H9 (cell line): ENCODE measurements around the gene ATF2. TPM values are rescaled to one million over a fixed set of nuclear protein-coding genes. Genes with fewer than 3 reads are reported as not detected.

Experiments
- DNase-seq: peaks from one replicate; pipeline ENCODE4 v3.0.0-alpha.2; 2017
- H2AFZ ChIP-seq: one replicate; pipeline ENCODE4 v1.6.1; 2013; ENCODE audit warnings: mild to moderate bottlenecking, low read length, control low read depth, moderate library complexity
- H2AK5ac ChIP-seq: 2 replicates; pipeline ENCODE4 v1.6.1; 2013; ENCODE audit warnings: low read length, control low read depth, mixed read lengths; ENCODE audit not compliant: insufficient read length
- H2BK120ac ChIP-seq: one replicate; pipeline ENCODE4 v1.6.1; 2013; ENCODE audit warnings: low read depth, mild to moderate bottlenecking, low read length, control low read depth, inconsistent platforms; ENCODE audit not compliant: poor library complexity, severe bottlenecking
- H2BK12ac ChIP-seq: 2 replicates; pipeline ENCODE4 v1.6.1; 2013; ENCODE audit warnings: low read length, control low read depth, mixed read lengths, low read depth; ENCODE audit not compliant: insufficient read length
- H2BK15ac ChIP-seq: 2 replicates; pipeline ENCODE4 v1.6.1; 2013; ENCODE audit warnings: low read depth, low read length, control low read depth
- H2BK20ac ChIP-seq: one replicate; pipeline ENCODE4 v1.6.1; 2013; ENCODE audit warnings: low read depth, mild to moderate bottlenecking, low read length, control low read depth, inconsistent platforms; ENCODE audit not compliant: poor library complexity, severe bottlenecking
- H2BK5ac ChIP-seq: 2 replicates; pipeline ENCODE4 v1.6.1; 2013; ENCODE audit warnings: low read length, control low read depth, mixed read lengths; ENCODE audit not compliant: insufficient read length
- H3K14ac ChIP-seq: 2 replicates; pipeline ENCODE4 v1.6.1; 2013; ENCODE audit warnings: low read length, control low read depth; ENCODE audit not compliant: insufficient read depth
- H3K18ac ChIP-seq: 2 replicates; pipeline ENCODE4 v1.6.1; 2013; ENCODE audit warnings: low read depth, mild to moderate bottlenecking, mixed read lengths, low read length, control low read depth; ENCODE audit not compliant: insufficient read length
- H3K23ac ChIP-seq: 2 replicates; pipeline ENCODE4 v1.6.1; 2013; ENCODE audit warnings: low read length, control low read depth, mixed read lengths, low read depth; ENCODE audit not compliant: insufficient read length
- H3K23me2 ChIP-seq: 2 replicates; pipeline ENCODE4 v1.6.1; 2013; ENCODE audit warnings: low read depth, mild to moderate bottlenecking, mixed read lengths, low read length, control low read depth; ENCODE audit not compliant: insufficient read length, poor library complexity, severe bottlenecking
- H3K27ac ChIP-seq: 2 replicates; pipeline ENCODE4 v1.5.1; 2013; ENCODE audit warnings: low read length, control low read depth, mixed read lengths, low read depth; ENCODE audit not compliant: insufficient read length
- H3K27me3 ChIP-seq: 2 replicates; pipeline ENCODE4 v1.6.1; 2013; ENCODE audit warnings: low read length, control low read depth, inconsistent platforms; ENCODE audit not compliant: insufficient read depth
- H3K4ac ChIP-seq: 2 replicates; pipeline ENCODE4 v1.6.1; 2013; ENCODE audit warnings: low read depth, mild to moderate bottlenecking, control low read depth, inconsistent platforms, low read length, moderate library complexity
- H3K4me1 ChIP-seq: 2 replicates; pipeline ENCODE4 v1.6.1; 2013; ENCODE audit warnings: low read length, control low read depth, inconsistent platforms; ENCODE audit not compliant: insufficient read depth
- H3K4me2 ChIP-seq: 2 replicates; pipeline ENCODE4 v1.6.1; 2013; ENCODE audit warnings: low read length, control low read depth, mixed read lengths; ENCODE audit not compliant: insufficient read length, insufficient read depth
- H3K56ac ChIP-seq: 2 replicates; pipeline ENCODE4 v1.6.1; 2013; ENCODE audit warnings: low read depth, mild to moderate bottlenecking, mixed read lengths, low read length, control low read depth; ENCODE audit not compliant: insufficient read length
- H3K79me1 ChIP-seq: 2 replicates; pipeline ENCODE4 v1.6.1; 2013; ENCODE audit warnings: low read depth, mild to moderate bottlenecking, moderate library complexity, low read length, control low read depth, inconsistent platforms; ENCODE audit not compliant: insufficient read depth, poor library complexity, severe bottlenecking
- H3K79me2 ChIP-seq: 2 replicates; pipeline ENCODE4 v1.6.1; 2013; ENCODE audit warnings: low read length, control low read depth, inconsistent platforms; ENCODE audit not compliant: insufficient read depth
- H3K9ac ChIP-seq: 2 replicates; pipeline ENCODE4 v1.6.1; 2013; ENCODE audit warnings: low read length, control low read depth, mixed read lengths; ENCODE audit not compliant: insufficient read length; ENCODE audit errors: extremely low read depth
- H3K9me3 ChIP-seq: one replicate; pipeline ENCODE4 v1.6.1; 2013; ENCODE audit warnings: low read depth, low read length, inconsistent platforms; ENCODE audit not compliant: control insufficient read depth
- H3T11ph ChIP-seq: one replicate; pipeline ENCODE4 v1.6.1; 2013; ENCODE audit warnings: mild to moderate bottlenecking, low read length, control low read depth, inconsistent platforms
- H4K20me1 ChIP-seq: one replicate; pipeline ENCODE4 v1.6.1; 2013; ENCODE audit not compliant: control insufficient read depth, insufficient read length, insufficient read depth
- H4K5ac ChIP-seq: 2 replicates; pipeline ENCODE4 v1.6.1; 2013; ENCODE audit warnings: low read depth, mild to moderate bottlenecking, mixed read lengths, low read length, control low read depth; ENCODE audit not compliant: insufficient read length
- H4K8ac ChIP-seq: replicated peaks from 2 replicates; pipeline ENCODE4 v1.6.1; 2013; ENCODE audit warnings: low read length, control low read depth, mixed read lengths, low read depth; ENCODE audit not compliant: insufficient read length
- H4K91ac ChIP-seq: 2 replicates; pipeline ENCODE4 v1.6.1; 2013; ENCODE audit warnings: low read depth, mild to moderate bottlenecking, moderate library complexity, mixed read lengths, low read length, control low read depth; ENCODE audit not compliant: insufficient read length
- H3K27ac Mint-ChIP-seq, 3 experiments: 2 replicates in 2 of 3; 3 replicates in 1 of 3; pipeline ENCODE4 v1.8.0; 2020 to 2021; ENCODE audit warnings: mixed read lengths in 3 of 3, mild to moderate bottlenecking in 1 of 3, moderate library complexity in 1 of 3
- H3K27me3 Mint-ChIP-seq: 2 replicates; pipeline ENCODE4 v1.8.0; 2021; ENCODE audit warnings: low read depth, mild to moderate bottlenecking, moderate library complexity, mixed read lengths
- H3K36me3 Mint-ChIP-seq, 3 experiments: 2 replicates in 2 of 3; 3 replicates in 1 of 3; pipeline ENCODE4 v1.8.0; 2020 to 2021; ENCODE audit warnings: low read depth in 3 of 3, mixed read lengths in 3 of 3; ENCODE audit not compliant: insufficient read depth in 1 of 3
- H3K4me1 Mint-ChIP-seq, 2 experiments: 2 replicates each; pipeline ENCODE4 v1.8.0; 2020; ENCODE audit warnings: mixed read lengths in 2 of 2
- H3K4me3 Mint-ChIP-seq, 2 experiments: 2 replicates in 1 of 2; 3 replicates in 1 of 2; pipeline ENCODE4 v1.8.0; 2020 to 2021; ENCODE audit warnings: mild to moderate bottlenecking in 2 of 2, mixed read lengths in 2 of 2, moderate library complexity in 1 of 2
- H3K9me3 Mint-ChIP-seq, 2 experiments: 2 replicates in 1 of 2; 3 replicates in 1 of 2; pipeline ENCODE4 v1.8.0; 2020; ENCODE audit warnings: mild to moderate bottlenecking in 2 of 2, mixed read lengths in 2 of 2, moderate library complexity in 1 of 2
- WGBS: extraction: QIAGEN DNeasy Blood & Tissue Kit; methylation state at CpG from one replicate; pipeline ENCODE4 v1.1.7; 2013; ENCODE audit warnings: missing lambda C conversion rate, low lambda C conversion rate, mixed read lengths; ENCODE audit not compliant: insufficient read length; ENCODE audit errors: extremely low coverage; 5-methylcytosine and 5-hydroxymethylcytosine counted together
- total RNA-seq: library from RNA; stranded (reverse); gene quantifications from 2 replicates; pipeline ENCODE4 v1.2.1, GENCODE V29; 2021
- TF ChIP-seq, protein P1 (sequence below): fragments of 200-600 bp; sonication (generic); conservative IDR thresholded peaks from 3 replicates; pipeline ENCODE4 v1.8.0; 2021; ENCODE audit warnings: antibody characterized with exemption, mild to moderate bottlenecking

Gene ATF2
- total RNA-seq, 1 experiment from 2014 or later = 40.9 TPM

- H3K79me2 ChIP-seq = no peaks in the 10 kb centered on the region
- Mint-ChIP-seq H3K27me3 (peaks cover 7% of the 10 kb centered on the region), H3K27ac (no peak overlapping the region), H3K9me3 (no peaks in the 10 kb centered on the region), H3K36me3 (no peaks in the 10 kb centered on the region), H3K4me3 (no peak overlapping the region), H3K4me1 (peaks cover 0 to 3% of the 10 kb centered on the region in 2 experiments; a peak in 3 of 4 replicates)
- no peaks in the 10 kb centered on the region for H3K4me1 ChIP-seq
- no peak overlapping the region for H2BK20ac ChIP-seq
- no peak overlapping the region for H2BK5ac ChIP-seq
- no peak overlapping the region for H3K56ac ChIP-seq
- no CpG with 5 or more reads among the region's 6 CpGs for WGBS
- no peak overlapping the region for H3K4ac ChIP-seq
- no peak overlapping the region for H3K9ac ChIP-seq
- H3K27ac ChIP-seq = no peak overlapping the region
- H2AFZ ChIP-seq = no peak overlapping the region
- no peaks in the 10 kb centered on the region for H3K9me3 ChIP-seq
- no peak overlapping the region for H2BK120ac ChIP-seq
- H4K5ac ChIP-seq = no peak overlapping the region
- H2BK15ac ChIP-seq = no peak overlapping the region
- H2AK5ac ChIP-seq = no peak overlapping the region
- no peak overlapping the region for H4K91ac ChIP-seq
- no peaks in the 10 kb centered on the region for H3K23me2 ChIP-seq
- TF ChIP-seq, protein P1, sequence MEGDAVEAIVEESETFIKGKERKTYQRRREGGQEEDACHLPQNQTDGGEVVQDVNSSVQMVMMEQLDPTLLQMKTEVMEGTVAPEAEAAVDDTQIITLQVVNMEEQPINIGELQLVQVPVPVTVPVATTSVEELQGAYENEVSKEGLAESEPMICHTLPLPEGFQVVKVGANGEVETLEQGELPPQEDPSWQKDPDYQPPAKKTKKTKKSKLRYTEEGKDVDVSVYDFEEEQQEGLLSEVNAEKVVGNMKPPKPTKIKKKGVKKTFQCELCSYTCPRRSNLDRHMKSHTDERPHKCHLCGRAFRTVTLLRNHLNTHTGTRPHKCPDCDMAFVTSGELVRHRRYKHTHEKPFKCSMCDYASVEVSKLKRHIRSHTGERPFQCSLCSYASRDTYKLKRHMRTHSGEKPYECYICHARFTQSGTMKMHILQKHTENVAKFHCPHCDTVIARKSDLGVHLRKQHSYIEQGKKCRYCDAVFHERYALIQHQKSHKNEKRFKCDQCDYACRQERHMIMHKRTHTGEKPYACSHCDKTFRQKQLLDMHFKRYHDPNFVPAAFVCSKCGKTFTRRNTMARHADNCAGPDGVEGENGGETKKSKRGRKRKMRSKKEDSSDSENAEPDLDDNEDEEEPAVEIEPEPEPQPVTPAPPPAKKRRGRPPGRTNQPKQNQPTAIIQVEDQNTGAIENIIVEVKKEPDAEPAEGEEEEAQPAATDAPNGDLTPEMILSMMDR = no peak
- H3K18ac ChIP-seq = no peak overlapping the region
- DNase-seq = no peak
- no peaks in the 10 kb centered on the region for H3K79me1 ChIP-seq
- no peak overlapping the region for H4K8ac ChIP-seq
- H2BK12ac ChIP-seq = no peak overlapping the region
- H3K23ac ChIP-seq = no peak overlapping the region
- no peak overlapping the region for H3K14ac ChIP-seq
- no peaks in the 10 kb centered on the region for H3K27me3 ChIP-seq
- no peak overlapping the region for H3T11ph ChIP-seq
- H3K4me2 ChIP-seq = no peak overlapping the region
- no peaks in the 10 kb centered on the region for H4K20me1 ChIP-seq
Measured at GRCh38 chr2:175207741-175208438, 39.9 kb upstream of the ATF2 start.
